ENCODE results near the gene RAB8A. TPM values are rescaled to one million over a fixed set of nuclear protein-coding genes. Genes with fewer than 3 reads are reported as not detected.
A peak's percentile ranks its signal among the peaks of the same experiment; 100 is the strongest.

Gene RAB8A
- 92.9 and 111 TPM in 2 replicates for total RNA-seq (2014; rRNA removed; shearing (Covaris generic))

- in situ Hi-C loops (cut with HindIII; ENCODE audit: low sequenced_read_pairs), result no loop called here
- DNase-seq (ENCODE audit: low spot score), result peak; percentile 100
Measured at GRCh38 chr19:16111160-16111908, at the start of gene RAB8A. Gene RAB8A, plus strand, starts transcription at chr19:16111889. Its CDS starts 13 bp downstream, at chr19:16111902.

DNA sequence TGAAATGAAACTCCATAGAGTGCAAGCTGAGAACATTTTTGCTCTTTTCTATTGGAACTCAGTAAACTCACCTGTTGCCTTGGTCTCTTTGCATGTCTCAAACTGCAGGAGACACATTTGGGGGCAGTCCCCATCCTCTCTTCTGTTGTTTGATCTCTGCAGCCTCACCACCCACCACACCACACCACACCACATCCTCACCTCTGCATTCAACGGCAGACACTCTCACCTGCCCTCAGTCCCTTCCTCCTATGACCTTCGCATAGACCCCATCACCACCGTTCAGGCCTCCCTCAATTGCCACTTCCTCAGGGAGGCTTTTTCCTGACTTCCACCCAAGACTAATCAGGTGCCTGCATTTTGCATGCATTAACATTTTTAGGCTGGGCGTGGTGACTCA, 49.7 kb upstream of the RAB8A start:
- DNase-seq (ENCODE audit: low spot score), result no peak
- in situ Hi-C loops (cut with HindIII; ENCODE audit: low sequenced_read_pairs), result no loop called here

DNA sequence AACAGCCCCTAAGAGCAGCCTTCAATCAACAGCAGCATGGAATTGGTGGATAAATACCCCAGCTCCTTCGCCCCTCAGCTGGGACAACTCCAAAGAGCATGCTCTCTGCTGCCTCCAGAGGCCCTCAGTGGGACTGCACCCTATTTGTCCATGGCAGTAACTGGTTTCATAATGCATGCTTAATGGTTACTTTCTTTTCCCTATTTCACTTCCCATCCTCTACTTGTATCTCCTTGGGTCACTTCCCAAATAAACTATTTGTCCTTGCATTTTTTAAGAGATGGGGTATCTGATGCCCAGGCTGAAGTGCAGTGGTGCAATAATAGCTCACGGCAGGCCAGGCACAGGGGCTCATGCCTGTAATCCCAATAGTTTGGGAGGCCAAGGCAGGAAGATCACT, 48.9 kb upstream of the RAB8A start:
- in situ Hi-C loops (cut with HindIII; ENCODE audit: low sequenced_read_pairs), result no loop called here
- no peak for DNase-seq (ENCODE audit: low spot score)

DNA sequence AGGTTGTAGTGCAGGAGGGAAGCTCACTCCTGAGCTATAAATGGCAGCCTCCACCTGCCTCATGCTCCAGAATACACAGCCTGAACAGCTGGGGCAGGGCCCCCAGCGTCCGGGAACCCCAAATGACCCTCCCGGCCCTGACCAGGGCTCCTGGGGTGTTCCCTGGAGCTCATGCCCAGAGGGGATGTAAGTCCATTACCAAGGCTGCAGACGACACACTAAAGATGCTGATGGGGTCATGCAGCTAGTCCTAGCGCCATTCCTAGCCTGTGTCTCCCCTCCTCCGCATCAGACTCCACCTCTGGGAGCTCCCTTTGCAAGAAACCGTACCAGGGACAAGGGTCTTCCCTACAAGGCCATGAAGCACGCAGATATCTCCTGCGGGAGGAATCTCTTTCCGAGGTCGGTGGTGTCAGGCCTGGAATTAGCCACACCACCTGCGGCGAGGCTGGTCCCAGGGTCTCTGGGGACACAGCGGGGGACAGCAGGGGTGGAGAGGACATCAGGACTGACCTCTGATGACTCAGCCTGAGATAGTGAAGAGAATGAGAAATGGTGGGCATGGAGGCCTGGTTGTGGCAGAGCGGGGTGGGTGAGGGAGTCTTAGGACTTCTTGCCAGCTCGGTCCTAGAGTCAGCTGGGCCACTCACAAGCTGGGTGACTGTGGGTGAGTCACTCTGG, 47.3 kb upstream of the RAB8A start:
- in situ Hi-C loops (cut with HindIII; ENCODE audit: low sequenced_read_pairs), result no loop called here
- no peak for DNase-seq (ENCODE audit: low spot score)

DNA sequence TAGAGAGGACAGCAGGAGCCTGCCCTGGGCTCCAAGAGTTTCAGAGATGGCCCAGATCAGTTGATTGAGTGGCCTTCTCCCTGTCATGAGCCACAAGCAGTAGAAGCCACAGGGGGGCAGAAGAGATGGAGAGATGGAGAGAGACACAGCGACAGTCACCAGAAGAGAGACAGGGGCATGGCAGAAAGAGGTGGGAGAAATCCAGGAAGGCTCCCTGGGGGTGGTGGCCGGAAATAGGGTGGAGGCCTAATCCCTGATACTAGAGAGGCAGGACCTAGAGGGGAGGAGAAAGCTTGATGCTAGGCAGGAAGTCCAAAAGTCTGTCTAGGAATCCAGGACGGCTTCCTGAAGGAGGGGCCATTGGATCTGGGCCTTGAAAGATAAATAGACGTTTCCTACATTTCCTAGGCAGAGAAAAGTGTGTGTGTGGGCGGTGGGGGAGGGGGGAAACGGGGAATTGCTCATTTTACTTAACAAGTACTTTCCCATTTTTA, 45.0 kb upstream of the RAB8A start:
- no peak for DNase-seq (ENCODE audit: low spot score)
- in situ Hi-C loops (cut with HindIII; ENCODE audit: low sequenced_read_pairs), result no loop called here

GRCh38 chr19:16067205-16067938, 44.3 kb upstream of the RAB8A start:
- DNase-seq (ENCODE audit: low spot score), result peak; percentile 86

DNA sequence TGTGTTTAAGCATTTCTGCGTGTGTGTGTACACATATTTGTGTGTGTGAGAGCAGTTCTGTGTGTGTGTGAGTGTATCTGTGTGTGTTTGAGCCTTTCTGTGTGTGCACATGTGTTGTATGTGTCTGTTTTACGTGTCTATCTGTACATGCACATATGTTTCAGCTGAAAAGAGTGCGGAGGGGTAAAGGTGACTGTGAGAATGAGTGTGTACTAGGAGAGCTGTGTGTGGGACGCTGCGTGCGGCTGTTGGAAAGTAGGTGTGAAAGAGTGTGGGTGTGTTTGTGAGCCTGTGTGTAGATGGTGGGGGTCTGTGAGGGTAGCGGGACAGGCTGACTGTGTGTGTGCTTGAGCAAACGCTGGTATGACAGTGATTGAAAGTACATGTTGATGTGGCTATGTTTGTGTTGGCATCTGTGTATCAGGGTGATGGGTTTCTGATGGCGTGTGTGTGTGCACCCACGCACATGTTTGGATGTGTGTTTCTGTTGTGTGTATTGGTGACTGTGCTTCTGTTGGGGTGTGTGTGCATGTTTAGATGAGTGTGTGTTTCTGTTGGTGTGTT, 42.9 kb upstream of the RAB8A start:
- in situ Hi-C loops (cut with HindIII; ENCODE audit: low sequenced_read_pairs), result no loop called here
- no peak for DNase-seq (ENCODE audit: low spot score)

More at GRCh38 chr19:16067205-16067938, 44.3 kb upstream of the RAB8A start:
- in situ Hi-C loops (cut with HindIII; ENCODE audit: low sequenced_read_pairs), result no loop called here

DNA sequence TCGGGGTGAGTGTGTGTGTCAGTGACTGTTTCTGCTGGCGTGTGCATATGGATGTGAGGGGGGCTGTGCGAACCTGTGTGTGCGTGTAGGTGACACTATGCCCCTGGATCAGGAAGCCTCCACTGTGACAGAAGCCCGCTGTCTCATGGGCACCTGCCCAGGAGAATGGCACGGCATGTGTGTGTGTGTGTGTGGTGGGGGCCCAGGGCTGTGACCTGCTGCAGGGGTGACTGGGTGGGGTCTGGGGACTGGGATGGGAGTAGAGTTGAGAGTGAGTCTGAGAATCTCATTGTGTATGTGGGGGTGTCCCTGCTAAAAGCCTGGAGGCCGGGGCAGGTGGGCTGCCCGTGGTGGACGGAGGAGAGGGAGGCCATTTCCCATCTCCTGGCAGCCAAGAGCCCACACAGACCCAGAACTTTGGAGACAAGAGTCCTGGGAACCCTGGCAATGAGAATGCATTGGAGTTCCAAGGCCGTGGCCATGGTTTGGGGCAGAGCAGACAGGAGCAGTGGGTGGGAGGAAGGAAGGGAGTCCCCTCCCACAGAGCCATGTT, 41.8 kb upstream of the RAB8A start:
- no peak for DNase-seq (ENCODE audit: low spot score)
- in situ Hi-C loops (cut with HindIII; ENCODE audit: low sequenced_read_pairs), result no loop called here

DNA sequence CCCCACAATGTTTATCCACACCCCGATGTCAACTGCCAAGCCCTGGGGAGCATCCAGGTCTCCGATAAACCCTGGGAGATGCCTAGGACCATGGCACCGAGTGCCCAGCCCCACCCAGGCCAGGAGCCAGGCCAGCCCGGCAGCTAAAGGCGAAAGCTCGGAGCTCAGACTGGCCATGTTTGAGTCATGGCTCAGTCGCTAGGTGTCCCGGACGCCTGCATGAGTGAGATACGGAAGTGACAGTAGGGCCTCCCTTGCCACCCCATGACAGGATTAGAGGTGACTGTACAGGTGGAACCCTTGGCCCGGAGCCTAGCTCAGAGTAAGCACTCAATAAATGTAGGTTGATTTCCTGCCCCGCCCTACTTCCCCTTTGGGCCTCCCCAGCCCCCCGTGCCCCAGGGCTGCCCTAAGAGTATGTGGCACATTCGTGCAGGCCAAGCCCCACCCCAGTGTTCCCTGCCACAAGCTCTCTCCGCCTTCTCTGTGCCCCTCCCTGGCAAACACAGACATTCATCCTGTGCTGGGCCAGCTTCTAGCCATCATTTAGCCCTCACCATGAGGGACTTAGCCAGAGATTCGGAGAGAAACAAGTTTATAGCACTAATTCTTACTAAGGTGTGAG, 41.2 kb upstream of the RAB8A start:
- in situ Hi-C loops (cut with HindIII; ENCODE audit: low sequenced_read_pairs), result no loop called here
- DNase-seq (ENCODE audit: low spot score), result peak; percentile 78

DNA sequence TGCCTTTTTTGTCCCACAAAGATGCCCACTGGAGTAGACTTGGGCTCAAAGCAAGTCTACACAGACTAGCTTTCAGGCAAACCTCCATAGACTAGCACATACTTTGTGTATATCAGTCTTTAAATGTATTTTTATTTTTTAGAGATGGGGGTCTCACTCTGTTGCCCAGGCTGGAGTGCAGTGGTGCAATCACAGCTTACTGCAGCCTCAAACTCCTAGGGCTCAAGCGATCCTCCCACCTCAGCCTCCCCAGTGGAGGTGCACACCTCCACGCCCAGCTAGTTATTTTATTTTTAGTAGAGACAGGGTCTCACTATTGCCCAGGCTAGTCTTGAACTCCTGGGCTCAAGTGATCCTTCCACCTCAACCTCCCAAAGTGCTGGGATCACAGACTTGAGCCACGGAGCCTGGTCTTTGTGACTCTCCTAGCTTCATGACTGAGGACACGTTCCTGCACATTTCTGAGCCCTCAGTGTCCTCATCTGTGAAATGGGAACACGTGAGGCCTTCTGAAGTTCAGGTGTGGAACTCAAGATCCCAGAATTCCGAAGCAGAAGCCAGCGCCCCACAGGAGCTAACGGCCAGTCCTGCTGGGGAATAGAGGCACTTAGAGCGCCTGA, 40.5 kb upstream of the RAB8A start:
- no peak for DNase-seq (ENCODE audit: low spot score)
- in situ Hi-C loops (cut with HindIII; ENCODE audit: low sequenced_read_pairs), result no loop called here

DNA sequence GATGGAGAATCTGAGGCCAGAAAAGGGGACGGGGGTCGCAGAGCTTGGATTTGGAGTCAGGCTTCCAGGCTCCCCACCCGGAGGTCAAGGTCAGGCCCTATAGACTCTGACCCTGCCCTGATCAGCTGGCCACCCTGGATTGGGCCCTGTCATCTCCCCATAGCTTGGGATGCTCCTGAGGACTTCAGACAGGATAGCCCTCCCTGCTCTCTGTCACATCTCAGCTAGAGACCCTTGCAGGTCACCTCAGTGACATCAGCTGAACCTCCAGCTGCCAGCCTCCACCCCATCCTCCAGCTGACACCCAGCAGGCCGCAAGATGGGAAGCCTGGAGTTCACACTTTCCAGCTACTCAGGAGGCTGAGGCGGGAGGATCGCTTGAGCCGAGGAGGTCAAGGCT, 38.2 kb upstream of the RAB8A start:
- in situ Hi-C loops (cut with HindIII; ENCODE audit: low sequenced_read_pairs), result no loop called here

GRCh38 chr19:16073988-16074387, 37.7 kb upstream of the RAB8A start:
- no peak for DNase-seq (ENCODE audit: low spot score)
- in situ Hi-C loops (cut with HindIII; ENCODE audit: low sequenced_read_pairs), result no loop called here

More for the DNA sequence above, 38.2 kb upstream of the RAB8A start:
- no peak for DNase-seq (ENCODE audit: low spot score)

GRCh38 chr19:16074488-16075365, 37.0 kb upstream of the RAB8A start:
- DNase-seq (ENCODE audit: low spot score), result no peak
- in situ Hi-C loops (cut with HindIII; ENCODE audit: low sequenced_read_pairs), result no loop called here

DNA sequence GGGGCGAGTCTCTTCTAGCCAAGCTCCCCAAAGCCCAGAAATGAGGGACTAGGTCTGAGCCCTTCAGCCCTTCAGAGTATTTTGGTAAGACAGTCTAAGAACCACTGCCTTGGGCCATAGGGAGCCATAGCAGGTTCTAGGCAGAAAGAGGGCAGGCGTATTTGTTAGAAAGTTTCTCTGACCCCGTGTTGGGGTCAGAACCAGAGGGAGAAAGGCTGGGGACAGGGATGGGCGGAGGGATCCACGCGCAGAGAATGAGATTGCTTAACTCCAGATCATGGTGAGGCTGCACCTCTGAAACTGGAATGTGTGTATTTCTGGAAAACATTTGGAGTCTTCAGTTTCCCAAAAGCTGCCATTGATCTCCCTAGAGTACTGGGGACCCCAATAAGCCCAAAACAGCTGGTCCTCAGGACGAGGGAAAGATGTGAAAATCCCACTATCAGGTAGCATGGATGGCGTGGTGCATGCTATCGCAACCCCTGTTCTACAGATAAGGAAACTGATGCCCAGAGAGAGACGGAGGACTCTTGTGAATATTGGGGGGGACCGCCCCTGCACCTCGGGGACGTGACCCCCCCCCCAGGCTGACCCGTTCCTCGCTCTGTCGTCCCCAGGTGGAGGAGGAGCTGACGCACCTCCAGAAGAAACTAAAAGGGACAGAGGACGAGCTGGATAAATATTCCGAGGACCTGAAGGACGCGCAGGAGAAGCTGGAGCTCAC, 36.1 kb upstream of the RAB8A start:
- no peak for DNase-seq (ENCODE audit: low spot score)
- in situ Hi-C loops (cut with HindIII; ENCODE audit: low sequenced_read_pairs), result no loop called here

DNA sequence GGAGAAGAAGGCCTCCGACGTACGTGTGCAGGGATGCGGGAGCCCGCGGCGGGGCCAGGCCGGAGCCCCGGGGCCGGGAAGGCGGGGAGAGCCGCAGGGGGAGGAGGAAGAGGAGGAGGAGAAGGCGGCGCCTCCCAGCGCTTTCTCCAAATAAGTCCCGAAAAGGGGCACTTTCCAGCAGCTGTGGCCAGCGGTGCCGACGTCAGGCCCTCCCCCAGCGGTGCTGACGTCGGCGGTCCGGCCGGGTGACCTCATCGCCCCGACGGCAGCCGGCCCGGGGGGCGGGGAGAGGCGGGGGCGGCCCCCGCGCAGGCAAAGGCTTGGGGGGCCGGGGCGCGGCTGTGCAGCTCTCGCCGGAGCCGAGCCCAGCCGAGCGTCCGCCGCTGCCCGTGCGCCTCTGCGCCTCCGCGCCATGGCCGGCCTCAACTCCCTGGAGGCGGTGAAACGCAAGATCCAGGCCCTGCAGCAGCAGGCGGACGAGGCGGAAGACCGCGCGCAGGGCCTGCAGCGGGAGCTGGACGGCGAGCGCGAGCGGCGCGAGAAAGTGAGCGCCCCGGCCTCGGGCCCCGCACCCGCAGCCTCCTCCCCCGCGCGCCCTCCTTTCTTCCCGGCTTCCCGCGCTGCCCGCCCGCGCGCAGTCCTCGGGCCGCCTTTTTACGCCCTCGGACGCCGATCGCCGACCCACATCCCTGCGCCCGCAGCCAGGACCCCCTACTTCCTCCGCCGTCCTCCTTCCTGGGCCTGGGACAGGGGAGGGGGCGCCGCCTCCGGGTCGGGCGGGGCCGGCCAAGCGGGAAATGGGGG, 35.3 kb upstream of the RAB8A start, which contains the start of gene TPM4:
Gene TPM4, plus strand, starts transcription at position 342 of the 804 bp plus-strand sequence. Its CDS starts 71 bp downstream, at position 413.
- in situ Hi-C loops (cut with HindIII; ENCODE audit: low sequenced_read_pairs), result no loop called here
- peak; percentile 78 for DNase-seq (ENCODE audit: low spot score)

Data from G401 (cell line).